Occipital lobe (tissue), 3 donors: ENCODE measurements around the gene TAS2R4. TPM values are rescaled to one million over a fixed set of nuclear protein-coding genes. Genes with fewer than 3 reads are reported as not detected.
"Not testable (repeated sequence)": the region's sequence is repeated elsewhere in the genome, so short reads cannot be mapped to it uniquely, and the experiment has no call there.

Experiments
- DNase-seq: peaks from one replicate; lab custom pipeline; 2025; lab: John Stamatoyannopoulos, UW
- small RNA-seq: library from RNA; depleted of rRNA; stranded (forward); fragments of <200 nt; gene quantifications from one replicate; pipeline ENCODE3, GENCODE V24; 2014
- total RNA-seq: library from RNA; depleted of rRNA; stranded (reverse); fragments of >200 nt; gene quantifications from one replicate; pipeline ENCODE4 v1.2.3, GENCODE V29; 2014

TAS2R4 gene
- total RNA-seq, 1 donor from 2014 or later: 4.5 TPM

GRCh38 chr7:141822432-141822831, 46.0 kb downstream of the TAS2R4 start:
- DNase-seq: not testable (repeated sequence)

Small RNAs within 50 kb of the gene (small RNA-seq; reads per million reads assigned to genes)
- gene RNU1-82P: not detected

Other genes starting within 250 kb of the TAS2R4 start
- gene AGK, start 225.3 kb upstream of the TAS2R4 start, total RNA-seq: 45.2 TPM
- gene DENND11, start 74.5 kb upstream of the TAS2R4 start, total RNA-seq: 47.7 TPM
- gene WEE2, start 68.3 kb upstream of the TAS2R4 start, total RNA-seq: 0.16 TPM
- 79.9 TPM for gene SSBP1, start 38.3 kb upstream of the TAS2R4 start, total RNA-seq
- 2.5 TPM for gene TAS2R3, start 12.6 kb upstream of the TAS2R4 start, total RNA-seq
- gene TAS2R5, start 13.5 kb downstream of the TAS2R4 start, total RNA-seq: 3.4 TPM
- not detected for gene PRSS37, start 64.8 kb downstream of the TAS2R4 start, total RNA-seq
- 0.31 TPM for gene OR9A4, start 139.7 kb downstream of the TAS2R4 start, total RNA-seq
- not detected for gene CLEC5A, start 170.3 kb downstream of the TAS2R4 start, total RNA-seq
- gene TAS2R38, start 197.1 kb downstream of the TAS2R4 start, total RNA-seq: not detected
- 0.16 TPM for gene MGAM, start 219.2 kb downstream of the TAS2R4 start, total RNA-seq